HG02981 (cell line): Measurements from ENCODE around the gene MRRF.
"Not testable (repeated sequence)": the region's sequence is repeated elsewhere in the genome, so short reads cannot be mapped to it uniquely, and the experiment has no call there.

ENCODE experiments used
- ATAC-seq: cut with Tn5 transposase; IDR thresholded peaks from one replicate; pipeline ENCODE4 v1.9.1; 2021; ENCODE audit warnings: mild to moderate bottlenecking, moderate library complexity; ENCODE audit not compliant: unreplicated experiment

MRRF gene

GRCh38 chr9:122330466-122330865 is 65.8 kb downstream of the MRRF start:
- ATAC-seq, result not testable (repeated sequence)

DNA sequence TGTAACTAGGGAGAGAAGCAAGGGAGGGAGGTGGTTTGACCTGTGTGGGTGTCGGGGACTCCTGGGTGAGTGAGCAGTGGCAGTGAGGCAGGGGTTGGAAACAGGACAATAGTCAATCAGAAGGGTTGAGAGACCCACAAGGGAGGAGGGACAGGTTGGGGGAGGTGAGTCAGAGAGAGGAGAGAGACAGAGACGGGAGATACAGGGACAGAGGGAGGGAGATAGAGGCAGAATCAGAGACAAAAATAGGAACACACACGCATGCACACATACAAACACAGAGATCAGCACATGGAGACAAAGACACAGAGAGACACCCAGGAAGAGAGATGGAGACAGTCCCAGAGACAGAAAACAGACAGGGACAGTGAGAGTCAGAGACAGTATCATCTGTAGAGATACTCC is 66.8 kb downstream of the MRRF start:
- ATAC-seq, result no peak

DNA sequence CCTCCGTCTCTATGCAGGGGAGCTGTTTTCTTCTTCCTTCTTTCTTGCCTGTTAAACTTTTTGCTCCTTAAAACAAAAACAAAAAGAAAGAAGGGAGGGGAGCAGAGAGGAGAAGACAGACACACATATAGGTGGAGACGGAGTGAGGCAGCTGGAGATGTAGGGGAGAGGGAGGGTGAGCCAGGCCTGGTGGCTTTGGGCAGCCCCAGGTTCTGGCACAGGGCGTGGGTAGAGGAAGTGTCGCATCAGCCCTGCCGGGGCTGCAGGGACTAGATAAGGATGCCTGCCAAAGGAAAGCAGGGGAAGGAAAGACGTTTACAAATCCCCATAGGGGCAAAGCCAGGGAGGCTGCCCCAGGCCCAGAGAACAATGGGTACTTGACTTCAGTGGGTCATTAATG is 67.4 kb downstream of the MRRF start:
- no peak for ATAC-seq

- ATAC-seq, result no peak
Measured at GRCh38 chr9:122332644-122333043, 68.0 kb downstream of the MRRF start.

- no peak for ATAC-seq
Measured at GRCh38 chr9:122333169-122333808, 68.6 kb downstream of the MRRF start.

GRCh38 chr9:122334916-122335315 is 70.2 kb downstream of the MRRF start:
- no peak for ATAC-seq

GRCh38 chr9:122336189-122336588 is 71.5 kb downstream of the MRRF start:
- no peak for ATAC-seq

- no peak for ATAC-seq
Measured at GRCh38 chr9:122336866-122337555, 72.3 kb downstream of the MRRF start.

- ATAC-seq, result no peak
Measured at GRCh38 chr9:122337556-122337929, 72.9 kb downstream of the MRRF start.

DNA sequence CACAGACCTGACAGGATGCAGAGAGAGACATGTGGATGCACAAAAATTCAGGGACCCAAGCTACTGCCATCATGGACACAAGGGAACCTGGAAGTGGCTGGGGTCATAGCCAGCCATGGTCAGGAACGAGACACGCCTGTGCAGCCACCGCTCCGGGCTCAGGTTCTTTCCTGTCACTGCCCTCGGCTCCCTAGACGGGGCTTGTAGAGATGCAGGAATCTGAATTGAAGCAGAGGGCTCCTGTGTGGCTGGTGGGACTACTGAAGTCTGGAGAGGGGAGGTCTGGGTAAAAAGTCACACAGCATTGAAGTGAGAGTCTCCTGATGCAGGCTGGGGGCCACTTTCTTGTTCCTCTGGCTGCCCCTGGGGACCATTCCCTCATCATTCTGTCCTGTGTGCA is 73.9 kb downstream of the MRRF start:
- no peak for ATAC-seq

- ATAC-seq, result no peak
Measured at GRCh38 chr9:122338994-122339393, 74.3 kb downstream of the MRRF start.

GRCh38 chr9:122339579-122339978 is 74.9 kb downstream of the MRRF start:
- ATAC-seq, result no peak

- ATAC-seq, result no peak
Measured at GRCh38 chr9:122340161-122340560, 75.5 kb downstream of the MRRF start.

GRCh38 chr9:122342323-122343050 is 77.8 kb downstream of the MRRF start:
- ATAC-seq, result no peak

- ATAC-seq, result no peak
Measured at GRCh38 chr9:122346478-122347347, 82.0 kb downstream of the MRRF start.

GRCh38 chr9:122347348-122348287 is 82.9 kb downstream of the MRRF start:
- ATAC-seq, result no peak

DNA sequence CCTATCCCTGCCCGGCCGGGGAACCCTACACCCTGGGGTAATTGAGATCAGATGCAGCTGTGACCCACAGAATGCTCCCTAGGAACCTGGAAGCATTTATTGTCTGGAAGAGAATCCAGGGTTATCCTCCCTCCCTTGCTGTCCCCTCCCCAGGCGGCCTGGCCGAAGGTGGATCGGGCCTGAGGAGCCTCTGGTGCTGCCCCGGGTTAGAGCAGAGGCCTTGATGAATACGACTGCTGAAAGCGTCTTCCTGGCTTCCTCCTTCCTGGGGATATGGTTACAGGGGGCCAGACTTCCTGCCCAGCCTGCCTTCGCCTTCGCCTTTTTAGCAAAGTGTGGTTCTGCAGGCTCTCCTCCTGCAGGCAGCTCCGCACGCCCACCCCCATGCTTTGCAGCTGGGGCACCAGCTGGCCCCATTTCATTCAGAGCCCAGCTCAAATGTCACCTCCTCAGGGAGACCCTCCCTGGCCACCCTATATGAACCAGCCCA is 83.7 kb downstream of the MRRF start:
- ATAC-seq, result no peak

GRCh38 chr9:122348791-122349190 is 84.1 kb downstream of the MRRF start:
- no peak for ATAC-seq

- no peak for ATAC-seq
Measured at GRCh38 chr9:122349201-122349600, 84.5 kb downstream of the MRRF start.
